Hepatocyte (in vitro differentiated cells): Measurements from ENCODE around the gene CSF1R.

Experiments
- CTCF ChIP-seq: fragments of 200-600 bp; sonication (generic); IDR thresholded peaks from 2 replicates; pipeline ENCODE4 v1.5.1; 2016; ENCODE audit warnings: antibody characterized with exemption, mild to moderate bottlenecking; ENCODE audit not compliant: poor library complexity
- EZH2 ChIP-seq: fragments of 200-600 bp; sonication (generic); IDR thresholded peaks from 2 replicates; pipeline ENCODE4 v1.6.1; 2016; ENCODE audit warnings: antibody characterized with exemption, mild to moderate bottlenecking, borderline replicate concordance
- EZH2phosphoT487 ChIP-seq: fragments of 200-600 bp; sonication (generic); IDR thresholded peaks from one replicate; pipeline ENCODE4 v1.6.1; 2018; ENCODE audit warnings: antibody characterized with exemption, mild to moderate bottlenecking, low read depth, moderate library complexity; ENCODE audit not compliant: unreplicated experiment, severe bottlenecking

GRCh38 chr5:150075233-150075632, 11.1 kb downstream of the CSF1R start:
- TF ChIP-seq CTCF (no peak), EZH2phosphoT487 (no peak), EZH2 (no peak)
